PC-3 (cell line): ENCODE measurements around the gene ZNF423.

ENCODE experiments used
- EZH2 ChIP-seq: fragments of 300-600 bp; sonication (generic); IDR thresholded peaks from one replicate; pipeline ENCODE4 v1.6.1; 2017; ENCODE audit warnings: antibody characterized with exemption, mild to moderate bottlenecking, low read length; ENCODE audit not compliant: unreplicated experiment
- EZH2phosphoT487 ChIP-seq: fragments of 300-600 bp; sonication (generic); IDR thresholded peaks from 2 replicates; pipeline ENCODE4 v1.6.1; 2018; ENCODE audit warnings: mild to moderate bottlenecking, antibody characterized with exemption, low read length, borderline replicate concordance
- TF ChIP-seq, protein P1 (sequence below): fragments of 300-600 bp; sonication (generic); conservative IDR thresholded peaks from 2 replicates; pipeline ENCODE4 v1.5.1; 2017; ENCODE audit warnings: antibody characterized with exemption, low read depth, mild to moderate bottlenecking, low read length

DNA sequence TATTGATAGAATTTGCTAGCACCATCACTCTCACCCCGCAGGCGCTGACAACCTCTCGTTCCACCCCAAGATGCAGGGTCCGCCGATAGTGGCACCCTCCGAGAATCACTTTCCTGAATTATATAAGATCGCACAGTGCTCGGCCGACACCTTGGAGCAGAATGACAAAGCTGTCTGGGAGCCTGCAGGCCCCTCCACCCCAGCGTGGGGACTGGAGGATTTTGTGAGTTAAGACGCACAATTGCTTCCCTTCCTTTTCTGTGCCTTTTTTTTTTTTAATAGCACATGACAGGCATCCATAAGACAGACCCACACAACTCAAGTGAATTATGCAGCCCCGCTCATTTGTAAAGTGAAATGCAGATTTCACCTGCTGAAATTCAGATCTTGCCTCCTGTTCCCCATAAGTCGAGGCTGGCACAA lies 327.0 kb downstream of the ZNF423 start:
- TF ChIP-seq EZH2 (no peak), EZH2phosphoT487 (no peak)
- TF ChIP-seq, protein P1, sequence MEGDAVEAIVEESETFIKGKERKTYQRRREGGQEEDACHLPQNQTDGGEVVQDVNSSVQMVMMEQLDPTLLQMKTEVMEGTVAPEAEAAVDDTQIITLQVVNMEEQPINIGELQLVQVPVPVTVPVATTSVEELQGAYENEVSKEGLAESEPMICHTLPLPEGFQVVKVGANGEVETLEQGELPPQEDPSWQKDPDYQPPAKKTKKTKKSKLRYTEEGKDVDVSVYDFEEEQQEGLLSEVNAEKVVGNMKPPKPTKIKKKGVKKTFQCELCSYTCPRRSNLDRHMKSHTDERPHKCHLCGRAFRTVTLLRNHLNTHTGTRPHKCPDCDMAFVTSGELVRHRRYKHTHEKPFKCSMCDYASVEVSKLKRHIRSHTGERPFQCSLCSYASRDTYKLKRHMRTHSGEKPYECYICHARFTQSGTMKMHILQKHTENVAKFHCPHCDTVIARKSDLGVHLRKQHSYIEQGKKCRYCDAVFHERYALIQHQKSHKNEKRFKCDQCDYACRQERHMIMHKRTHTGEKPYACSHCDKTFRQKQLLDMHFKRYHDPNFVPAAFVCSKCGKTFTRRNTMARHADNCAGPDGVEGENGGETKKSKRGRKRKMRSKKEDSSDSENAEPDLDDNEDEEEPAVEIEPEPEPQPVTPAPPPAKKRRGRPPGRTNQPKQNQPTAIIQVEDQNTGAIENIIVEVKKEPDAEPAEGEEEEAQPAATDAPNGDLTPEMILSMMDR: no peak
